HG02884 (cell line): Measurements from ENCODE around the gene SPRR4.

Experiments used
- ATAC-seq: cut with Tn5 transposase; IDR thresholded peaks from one replicate; pipeline ENCODE4 v1.9.1; 2021; ENCODE audit warnings: mild to moderate bottlenecking, moderate library complexity; ENCODE audit not compliant: unreplicated experiment

SPRR4 gene

GRCh38 chr1:152964536-152964935, 5.9 kb upstream of the SPRR4 start:
- ATAC-seq = no peak

- ATAC-seq = no peak
Measured at GRCh38 chr1:152965853-152966252, 4.6 kb upstream of the SPRR4 start.

- no peak for ATAC-seq
Measured at GRCh38 chr1:152967201-152967600, 3.2 kb upstream of the SPRR4 start.

- no peak for ATAC-seq
Measured at GRCh38 chr1:152968248-152968647, 2.2 kb upstream of the SPRR4 start.

- ATAC-seq = no peak
Measured at GRCh38 chr1:152969036-152969435, 1.4 kb upstream of the SPRR4 start.

- no peak for ATAC-seq
Measured at GRCh38 chr1:152972196-152972886, 1.9 kb downstream of the SPRR4 start.

GRCh38 chr1:152976688-152977087, 6.2 kb downstream of the SPRR4 start:
- no peak for ATAC-seq

GRCh38 chr1:152977614-152978013, 7.2 kb downstream of the SPRR4 start:
- ATAC-seq = no peak

- ATAC-seq = no peak
Measured at GRCh38 chr1:152980676-152981075, 10.2 kb downstream of the SPRR4 start.

GRCh38 chr1:152981146-152981871, 10.9 kb downstream of the SPRR4 start:
- no peak for ATAC-seq

GRCh38 chr1:152982076-152982475, 11.6 kb downstream of the SPRR4 start:
- no peak for ATAC-seq

- no peak for ATAC-seq
Measured at GRCh38 chr1:152983234-152983633, 12.8 kb downstream of the SPRR4 start.

- no peak for ATAC-seq
Measured at GRCh38 chr1:152983743-152984142, 13.3 kb downstream of the SPRR4 start, which contains the start of gene SPRR1A. Gene SPRR1A, plus strand, starts transcription at chr1:152984081. Its CDS starts 1,150 bp downstream, at chr1:152985231.

- ATAC-seq = no peak
Measured at GRCh38 chr1:152986578-152986977, 16.1 kb downstream of the SPRR4 start.

- ATAC-seq = no peak
Measured at GRCh38 chr1:152993186-152993585, 22.7 kb downstream of the SPRR4 start.

- ATAC-seq = no peak
Measured at GRCh38 chr1:152995842-152996241, 25.4 kb downstream of the SPRR4 start.

GRCh38 chr1:152996633-152997400, 26.4 kb downstream of the SPRR4 start:
- no peak for ATAC-seq

- no peak for ATAC-seq
Measured at GRCh38 chr1:152997901-152998300, 27.5 kb downstream of the SPRR4 start.

- ATAC-seq = no peak
Measured at GRCh38 chr1:152998476-152998875, 28.0 kb downstream of the SPRR4 start.

- ATAC-seq = no peak
Measured at GRCh38 chr1:152999818-153000217, 29.4 kb downstream of the SPRR4 start.

GRCh38 chr1:153000294-153000693, 29.8 kb downstream of the SPRR4 start:
- ATAC-seq = no peak

- no peak for ATAC-seq
Measured at GRCh38 chr1:153001382-153001781, 30.9 kb downstream of the SPRR4 start, which contains the start of gene SPRR3. Gene SPRR3, plus strand, starts transcription at chr1:153001749. Its CDS starts 1,272 bp downstream, at chr1:153003021.
